ENCODE results near the gene FXYD2. TPM values are rescaled to one million over a fixed set of nuclear protein-coding genes. Genes with fewer than 3 reads are reported as not detected.

The FXYD2 gene
- total and polyA plus RNA-seq, 2 of the 13 experiments (the other 11 are each of a cell fraction or from before 2014, with no cell fraction given): 45.9 to 106 TPM

- Histone ChIP-seq H3K79me2 (ENCODE audit: insufficient read depth, low read length) (peaks cover 13% of the 10 kb centered on the region), H3K9me3 (ENCODE audit: low read length) (no peaks in the 10 kb centered on the region), H3K4me1 (ENCODE audit: insufficient read depth, low read length) (peaks cover 92% of the 10 kb centered on the region), H3K4me3 (replicated peaks in 1 of 3; ENCODE audit: insufficient read depth in 1 of 3, low read depth in 2 of 3, low read length in 3 of 3) (no peak overlapping the region), H3K27ac (ENCODE audit: extremely low read length, insufficient read depth, low read length) (no peak overlapping the region), H3K9ac (ENCODE audit: insufficient read depth, low read depth, low read length) (no peak overlapping the region), H4K20me1 (ENCODE audit: insufficient read depth, low read length) (no peaks in the 10 kb centered on the region), H3K4me2 (ENCODE audit: low read depth, low read length) (no peak overlapping the region), H2AFZ (ENCODE audit: low read length) (no peak overlapping the region), H3K27me3 (ENCODE audit: control insufficient read depth in 1 of 2, insufficient read depth in 2 of 2, low read length in 2 of 2) (peaks cover 4 to 25% of the 10 kb centered on the region in 2 experiments; a peak in 4 of 5 replicates), H3K36me3 (replicated peaks in 1 of 2; ENCODE audit: control insufficient read depth in 1 of 2, insufficient read depth in 2 of 2, low read length in 2 of 2) (no peaks in the 10 kb centered on the region)
- no TSS peak for BruUV-seq (replicated peaks)
- WGBS (ENCODE audit: low lambda C conversion rate): 33% methylated on average over 10 of the region's 15 CpGs
- CTCF ChIA-PET (ENCODE audit: low intra/inter-chr PET ratio, low total read pairs): no interaction called here
- ATAC-seq: no peak
- FAIRE-seq: no peak
- TF ChIP-seq ZNF574 (CRISPR knock-in tag; IDR thresholded peaks at IDR 0.05) (no peak), ZNF781 (CRISPR knock-in tag; IDR thresholded peaks at IDR 0.05; ENCODE audit: borderline replicate concordance, not compliant biosample characterization) (no peak), KLF16 (CRISPR knock-in tag; IDR thresholded peaks at IDR 0.05) (no peak), PHF5A (CRISPR knock-in tag; IDR thresholded peaks at IDR 0.05; ENCODE audit: low read depth, unreplicated experiment) (no peak), AHR (CRISPR knock-in tag; IDR thresholded peaks at IDR 0.05) (no peak), ZNF629 (CRISPR knock-in tag; conservative IDR thresholded peaks at IDR 0.05) (peak; percentile 79), ZNF530 (CRISPR knock-in tag; IDR thresholded peaks at IDR 0.05; ENCODE audit: low read depth) (no peak), NCOA5 (CRISPR knock-in tag; IDR thresholded peaks at IDR 0.05) (no peak), NFE2L1 (CRISPR knock-in tag; IDR thresholded peaks at IDR 0.05; ENCODE audit: borderline replicate concordance) (no peak), SMC3 (IDR thresholded peaks at IDR 0.05; ENCODE audit: low read length) (no peak), HNRNPL (IDR thresholded peaks at IDR 0.05; ENCODE audit: low read depth, low read length) (0 out of 2 replicates have a peak, but pooled peaks have one; percentile 62)
- intact Hi-C loops (cut with micrococcal nuclease; ENCODE audit: unreplicated experiment) (no loop called here), in situ Hi-C loops (cut with HindIII; ENCODE audit: extremely low pct_ligation_motif_present, low pct_unique_long_range_greater_than_20kb) (no loop called here)
- no peak for DNase-seq (ENCODE audit: low spot score)
- POLR2A ChIA-PET: interaction anchor here (2.2 kb wide), 1 partner anchor 11 kb away, joined by 5 read pairs; no protein-coding TSS in a partner anchor
Measured at GRCh38 chr11:117827521-117828511, 3.3 kb upstream of the FXYD2 start.

All from HepG2 (cell line).